Stimulated activated CD8-positive, alpha-beta memory T cell treated with anti-CD3 and anti-CD28 coated beads, Interleukin-4, amount 100 ng/mL, for 4 hours (primary cell): ENCODE data around the gene FBL.
A peak's percentile ranks its signal among the peaks of the same experiment; 100 is the strongest.
"Not testable (repeated sequence)": the region's sequence is repeated elsewhere in the genome, so short reads cannot be mapped to it uniquely, and the experiment has no call there.

ENCODE experiments used
- DNase-seq, 2 donors: peaks; one replicate each; pipeline ENCODE4 v3.0.0-alpha.2; 2020; ENCODE audit warnings: low read depth in 2 of 2, low spot score in 1 of 2

The FBL gene

DNA sequence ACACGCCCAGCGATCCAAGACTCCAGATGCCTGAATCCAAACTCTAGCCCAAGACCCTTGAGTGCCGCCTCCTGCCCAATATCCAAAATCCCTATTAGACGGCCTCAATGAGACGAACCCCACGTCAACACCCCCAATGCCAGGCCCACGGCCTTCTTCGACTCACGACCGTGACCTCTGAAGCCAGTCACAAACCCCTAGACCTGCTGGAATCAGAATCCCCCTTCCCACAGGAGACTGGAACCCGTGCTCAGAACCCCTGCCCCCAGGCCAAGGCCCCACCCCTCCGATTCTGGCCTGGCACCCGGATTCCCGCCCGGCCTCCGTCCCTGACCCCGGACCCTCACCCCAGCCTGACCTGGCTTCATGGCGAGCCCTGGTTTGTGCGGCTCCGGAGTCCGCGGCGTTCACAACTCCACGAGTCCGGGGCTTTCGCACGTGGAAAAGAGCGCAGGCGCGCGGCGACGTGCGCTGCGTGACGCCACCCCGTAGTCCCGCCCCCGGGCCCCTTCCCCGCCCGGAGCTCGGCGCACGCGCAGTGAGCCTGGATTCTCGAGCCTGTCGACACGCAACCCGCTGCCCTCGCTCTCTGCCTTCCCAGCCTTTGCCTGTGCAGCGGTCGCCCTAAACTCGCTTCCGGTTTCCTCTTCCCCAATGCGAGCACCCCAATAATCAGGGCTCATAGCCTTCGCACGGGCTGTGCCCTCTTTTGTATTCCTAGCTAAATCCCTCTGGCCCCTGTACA lies at the start of gene FBL:
FBL (minus strand) TSS at position 447 of the 745 bp plus-strand sequence; CDS start at position 368, 79 bp downstream.
- DNase-seq, result peak; percentile 95 to 96

DNA sequence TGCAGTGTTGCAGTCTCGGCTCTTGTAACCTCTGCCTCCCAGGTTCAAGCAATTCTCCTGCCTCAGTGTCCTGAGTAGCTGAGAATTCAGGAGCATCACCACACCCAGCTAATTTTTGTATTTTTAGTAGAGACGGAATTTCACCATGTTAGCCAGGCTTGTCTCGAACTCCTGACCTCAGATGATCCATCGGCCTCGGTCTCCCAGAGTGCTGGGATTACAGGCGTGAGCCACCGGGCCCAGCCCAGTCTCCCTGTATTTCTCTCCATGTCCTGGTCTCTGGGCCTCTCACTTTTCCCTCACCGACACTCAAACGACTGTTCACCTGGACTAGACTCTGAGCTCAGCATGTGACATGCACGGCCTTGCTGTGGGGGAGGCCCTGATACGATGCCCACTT lies 48.9 kb upstream of the FBL start:
- not testable (repeated sequence) for DNase-seq

DNA sequence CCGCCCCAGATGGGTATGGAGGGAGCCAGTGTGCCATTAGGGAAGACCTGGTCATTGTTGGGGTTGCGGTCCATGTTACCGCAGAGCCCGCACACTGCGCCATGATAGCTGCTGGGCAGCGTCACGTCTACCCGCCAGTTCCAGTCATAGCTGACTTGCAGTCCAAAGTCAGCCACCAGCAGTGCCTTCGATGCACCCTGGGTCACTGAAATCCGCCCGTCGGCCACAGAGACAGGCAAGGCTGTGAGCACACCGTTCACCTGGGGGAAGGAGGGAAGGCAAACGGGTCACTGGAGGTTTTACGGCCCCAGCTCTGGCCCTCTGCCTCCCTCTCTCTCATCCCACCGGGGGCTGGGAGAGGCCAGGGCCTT lies 48.0 kb upstream of the FBL start:
- DNase-seq, result not testable (repeated sequence)

DNA sequence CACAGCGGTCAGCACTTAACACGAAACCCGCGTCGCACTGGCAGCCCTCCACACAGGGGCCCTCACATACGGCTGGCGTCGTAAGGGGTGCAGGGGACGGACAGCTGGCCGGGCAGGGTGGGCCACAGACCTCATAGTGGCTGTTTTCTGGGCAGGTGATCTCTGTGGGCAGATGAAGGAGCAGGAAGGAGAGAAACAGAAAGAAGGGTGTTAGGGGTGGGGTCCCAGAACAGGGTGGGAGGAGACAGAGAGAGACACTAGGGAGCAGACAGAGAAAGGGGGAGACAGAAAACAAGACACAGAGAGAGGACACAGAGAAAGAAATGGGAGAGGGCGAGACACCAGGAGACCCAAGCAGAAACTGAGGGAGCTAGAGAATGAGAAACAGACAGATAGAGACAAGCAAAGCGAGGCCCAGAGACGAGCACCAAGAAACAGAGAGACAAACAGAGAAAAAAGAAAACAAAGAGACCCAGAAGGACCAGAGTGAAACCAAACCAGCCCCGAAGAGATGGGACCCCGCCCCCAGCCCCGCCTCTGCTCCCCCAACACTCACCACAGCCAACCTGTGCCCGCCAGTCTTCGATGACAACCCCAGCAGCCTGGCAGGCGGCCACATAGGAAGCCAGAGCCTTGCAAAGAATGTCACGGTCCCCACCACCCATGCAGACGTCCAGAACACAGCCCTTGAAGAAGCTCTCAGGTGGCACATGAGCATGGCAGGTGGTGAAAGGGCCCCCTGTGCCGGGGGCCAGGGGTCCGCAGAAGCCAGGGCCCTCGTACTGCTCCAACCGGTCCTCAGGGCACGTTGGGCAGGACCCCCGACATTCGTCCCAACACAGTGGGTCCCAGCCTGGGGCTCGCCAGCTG lies 47.4 kb upstream of the FBL start:
- DNase-seq, result peak in 1 of 2 donors; percentile 72

DNA sequence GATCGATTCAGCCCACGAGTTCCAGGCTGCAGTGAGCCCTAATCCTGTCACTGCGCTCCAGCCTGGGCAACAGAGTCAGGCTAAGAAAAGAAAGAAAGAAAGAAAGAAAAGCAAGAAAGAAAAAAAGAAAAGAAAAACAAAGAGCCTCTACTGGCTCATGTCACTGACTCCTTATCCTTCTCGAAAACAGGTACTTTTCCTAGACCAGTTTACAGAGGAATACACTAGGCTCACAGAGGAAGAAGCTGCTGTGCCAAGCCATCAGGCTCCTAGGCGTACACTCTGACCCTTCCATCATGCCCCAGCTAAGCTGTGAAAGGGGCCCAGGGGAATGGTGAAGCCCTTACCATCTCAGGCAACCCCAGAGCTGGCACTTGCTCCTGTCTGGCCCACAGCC lies 46.3 kb upstream of the FBL start:
- not testable (repeated sequence) for DNase-seq

DNA sequence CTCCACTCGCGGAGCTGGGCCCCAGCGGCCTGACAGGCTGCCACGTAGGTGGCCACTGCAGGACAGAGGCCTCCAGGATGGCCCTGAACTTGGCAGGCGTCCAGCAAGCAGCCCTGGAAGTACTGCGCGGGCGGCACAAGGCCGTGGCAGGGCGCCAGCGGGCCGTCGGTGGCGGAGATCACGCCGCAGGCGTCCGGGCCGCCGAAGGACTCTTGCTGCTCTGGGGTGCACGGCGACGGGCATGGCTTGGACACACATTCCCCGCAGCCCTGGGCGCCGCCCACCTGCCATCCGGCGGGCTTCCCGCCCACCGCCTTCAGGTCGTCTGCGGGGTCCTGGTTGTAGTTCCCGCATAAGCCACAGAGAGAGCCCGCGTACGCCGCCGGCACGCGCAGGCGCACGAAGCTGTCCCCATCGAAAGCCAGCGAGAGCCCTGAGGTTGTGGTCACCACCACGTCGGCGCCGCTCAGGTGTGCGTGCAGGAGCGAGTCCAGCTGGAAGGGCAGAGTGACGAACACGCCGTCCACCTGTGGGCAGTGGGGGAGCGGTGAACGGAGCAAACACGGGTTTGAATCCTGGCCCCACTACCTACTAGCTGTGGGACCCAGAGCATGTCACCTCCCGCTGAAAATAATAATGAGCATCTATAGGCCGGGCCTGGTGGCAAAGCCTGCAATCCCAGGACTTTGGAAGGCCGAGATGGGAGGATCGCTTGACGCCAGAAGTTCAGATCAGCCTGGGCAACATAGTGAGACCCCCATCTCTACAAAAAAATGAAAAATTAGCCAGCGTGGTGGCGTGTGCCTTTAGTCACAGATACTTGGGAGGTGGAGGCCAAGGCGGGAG lies 45.7 kb upstream of the FBL start:
- not testable (repeated sequence) for DNase-seq

DNA sequence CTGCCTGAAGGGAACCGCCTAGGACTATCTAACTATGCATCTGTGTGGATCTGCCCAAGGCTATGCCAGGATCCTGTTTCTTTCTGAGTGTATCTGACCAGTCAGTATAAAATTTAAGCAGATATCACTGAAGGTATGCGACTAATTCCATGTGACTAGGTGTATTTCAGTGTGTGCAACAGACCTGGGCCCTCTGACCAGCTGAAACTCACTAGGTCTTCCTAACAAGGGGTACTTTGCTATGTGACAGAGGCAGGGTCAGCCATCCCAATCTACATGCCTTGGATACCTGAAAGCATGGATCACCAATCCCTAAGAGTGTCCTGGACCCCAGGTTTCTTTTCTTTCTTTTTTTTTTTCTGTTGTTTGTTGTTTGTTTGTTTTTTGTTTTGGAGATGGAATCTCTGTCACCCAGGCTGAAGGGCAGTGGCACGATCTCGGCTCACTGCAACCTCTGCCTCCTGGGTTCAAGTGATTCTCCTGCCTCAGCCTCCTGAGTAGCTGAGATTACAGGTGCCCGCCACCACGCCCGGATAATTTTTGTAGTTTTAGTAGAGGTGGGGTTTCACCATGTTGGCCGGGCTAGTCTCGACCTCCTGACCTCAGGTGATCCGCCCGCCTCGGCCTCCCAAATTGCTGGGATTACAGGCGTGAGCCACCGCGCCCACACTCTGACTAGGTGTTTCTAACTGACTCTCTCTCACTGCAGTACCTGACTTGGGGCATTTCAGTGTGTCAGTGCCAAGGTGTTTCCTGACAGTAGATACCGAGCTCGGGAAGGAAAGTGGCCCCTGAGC lies 44.8 kb upstream of the FBL start:
- DNase-seq, result no peak

DNA sequence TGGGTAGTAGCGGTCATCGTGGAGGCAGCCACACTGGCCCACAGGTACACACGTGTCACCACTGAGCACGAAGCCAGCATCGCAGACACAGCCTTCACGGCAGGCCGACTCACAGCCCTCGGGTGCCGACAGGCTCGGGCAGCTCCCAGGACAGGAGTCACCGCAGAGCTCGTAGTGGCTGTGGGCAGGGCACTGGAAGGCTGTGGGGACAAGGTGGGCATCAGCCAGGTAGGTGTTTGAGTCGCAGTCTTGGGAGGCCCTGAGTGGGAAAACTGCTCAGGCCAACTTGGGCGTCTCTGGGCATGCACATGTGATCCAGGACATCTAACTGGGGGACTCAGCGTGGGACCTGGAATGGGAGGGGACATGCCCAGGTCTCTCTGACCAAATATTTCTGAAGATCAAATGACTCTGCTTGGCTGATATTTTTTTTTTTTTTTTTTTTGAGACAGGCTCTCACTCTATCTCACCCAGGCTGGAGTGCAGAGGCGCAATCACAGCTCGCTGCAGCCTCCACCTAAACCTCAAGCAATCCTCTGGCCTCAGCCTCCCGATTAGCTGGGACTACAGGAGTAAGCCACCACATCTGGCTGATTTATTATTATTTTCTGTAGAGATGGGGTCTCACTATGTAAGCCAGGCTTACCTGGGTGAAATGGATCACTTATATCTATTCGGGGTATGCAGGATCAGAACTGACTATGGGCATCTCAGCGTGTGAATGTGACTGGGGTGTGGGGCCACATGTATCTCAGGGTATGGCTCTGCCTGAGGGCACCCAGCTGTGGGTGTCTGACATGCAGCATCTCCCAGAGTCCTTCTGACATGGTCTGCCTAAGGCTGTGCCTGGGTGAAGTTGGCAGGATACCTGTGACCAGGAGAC lies 43.9 kb upstream of the FBL start:
- DNase-seq, result not testable (repeated sequence)

DNA sequence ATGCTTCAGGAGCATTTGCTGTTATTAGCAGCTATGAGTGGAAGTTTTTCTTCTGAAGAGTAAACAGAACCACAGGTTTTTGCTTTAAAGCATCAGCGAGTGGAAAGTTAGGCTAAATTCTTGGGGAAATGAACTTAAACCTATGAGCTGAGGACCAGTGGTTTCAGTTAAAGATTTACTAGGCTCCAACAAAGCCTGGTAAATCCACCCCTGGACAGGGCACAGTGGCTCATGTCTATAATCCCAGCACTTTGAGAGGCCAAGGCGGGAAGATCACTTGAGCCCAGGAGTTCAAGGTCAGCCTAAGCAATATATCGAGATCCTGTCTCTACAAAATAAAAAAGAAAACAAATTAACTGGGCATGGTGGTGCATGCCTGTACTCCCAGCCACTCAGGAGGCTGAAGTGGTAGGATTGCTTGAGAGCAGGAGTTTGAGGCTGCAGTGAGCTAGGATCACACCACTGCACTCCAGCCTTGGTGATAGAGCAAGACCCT lies 41.3 kb upstream of the FBL start:
- DNase-seq, result not testable (repeated sequence)

DNA sequence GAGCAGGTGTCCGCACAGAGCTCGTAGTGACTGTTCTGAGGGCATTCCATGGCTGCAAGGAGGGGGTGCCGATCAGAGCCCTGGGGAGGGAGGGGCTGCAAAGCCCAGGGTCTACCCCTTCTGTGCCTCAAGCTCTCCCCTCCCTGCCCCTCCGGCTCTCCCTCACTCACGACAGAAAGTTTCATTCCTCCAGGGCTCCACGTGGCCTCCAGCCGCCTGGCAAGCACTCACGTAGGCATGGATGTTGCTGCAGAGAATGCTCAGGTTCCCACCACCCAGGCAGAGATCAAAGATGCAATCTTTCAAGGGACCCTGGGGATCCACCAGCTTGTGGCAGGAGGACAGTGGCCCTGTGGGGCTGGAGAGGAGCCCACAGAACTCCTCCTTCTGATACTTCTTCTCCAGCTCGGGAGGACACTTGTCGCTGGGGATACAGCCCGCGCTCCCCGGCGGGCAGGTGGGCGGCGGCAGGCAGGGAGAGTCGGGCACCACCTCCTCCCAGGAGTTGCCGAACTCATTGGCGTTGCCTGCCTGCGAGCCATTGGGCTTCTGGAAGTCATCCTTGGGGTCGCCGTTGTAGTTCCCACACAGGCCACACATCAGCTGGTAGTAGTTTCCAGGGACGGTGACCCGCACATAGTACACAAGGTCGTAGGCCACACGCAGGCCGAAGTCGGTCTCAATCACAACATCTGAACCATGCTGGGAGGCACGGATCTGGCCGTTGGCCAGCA lies 39.8 kb upstream of the FBL start:
- not testable (repeated sequence) for DNase-seq

DNA sequence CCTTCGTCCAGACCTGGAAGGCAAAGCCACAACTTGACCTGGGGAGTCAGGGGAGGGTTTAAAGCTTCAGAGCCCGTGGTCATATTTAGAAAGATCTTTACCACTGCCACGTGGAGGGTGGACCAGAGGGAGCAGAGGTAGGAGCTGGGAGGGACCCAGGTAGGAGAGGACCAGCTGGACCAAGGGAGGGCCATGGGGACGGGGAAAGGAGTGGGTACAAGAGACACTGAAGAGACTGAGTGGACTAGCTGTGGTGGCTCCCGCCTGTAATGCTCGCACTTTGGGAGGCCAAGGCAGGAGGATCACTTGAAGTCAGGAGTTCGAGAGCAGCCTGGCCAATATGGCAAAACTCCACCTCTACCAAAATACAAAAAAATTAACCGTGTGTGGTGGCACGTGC lies 38.5 kb upstream of the FBL start:
- not testable (repeated sequence) for DNase-seq

DNA sequence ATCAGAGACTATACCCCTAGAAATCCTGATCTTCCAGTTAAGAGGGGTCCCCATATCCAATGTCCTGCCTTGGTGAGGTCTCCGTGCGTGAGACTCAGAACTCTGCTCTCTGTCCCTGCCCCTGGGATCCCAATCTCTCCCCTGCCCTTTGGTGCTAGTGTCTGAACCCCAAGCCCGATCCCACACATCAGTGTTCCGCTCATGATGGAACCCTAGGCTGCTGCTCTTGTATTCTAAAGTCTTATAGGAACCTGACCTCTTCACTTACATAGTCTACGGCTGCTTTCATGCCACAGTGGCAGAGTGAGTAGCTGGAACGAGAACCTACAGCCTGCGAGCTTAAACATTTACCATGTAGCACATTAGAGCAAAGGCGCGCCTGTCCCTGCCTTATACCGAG lies 36.5 kb upstream of the FBL start:
- not testable (repeated sequence) for DNase-seq

DNA sequence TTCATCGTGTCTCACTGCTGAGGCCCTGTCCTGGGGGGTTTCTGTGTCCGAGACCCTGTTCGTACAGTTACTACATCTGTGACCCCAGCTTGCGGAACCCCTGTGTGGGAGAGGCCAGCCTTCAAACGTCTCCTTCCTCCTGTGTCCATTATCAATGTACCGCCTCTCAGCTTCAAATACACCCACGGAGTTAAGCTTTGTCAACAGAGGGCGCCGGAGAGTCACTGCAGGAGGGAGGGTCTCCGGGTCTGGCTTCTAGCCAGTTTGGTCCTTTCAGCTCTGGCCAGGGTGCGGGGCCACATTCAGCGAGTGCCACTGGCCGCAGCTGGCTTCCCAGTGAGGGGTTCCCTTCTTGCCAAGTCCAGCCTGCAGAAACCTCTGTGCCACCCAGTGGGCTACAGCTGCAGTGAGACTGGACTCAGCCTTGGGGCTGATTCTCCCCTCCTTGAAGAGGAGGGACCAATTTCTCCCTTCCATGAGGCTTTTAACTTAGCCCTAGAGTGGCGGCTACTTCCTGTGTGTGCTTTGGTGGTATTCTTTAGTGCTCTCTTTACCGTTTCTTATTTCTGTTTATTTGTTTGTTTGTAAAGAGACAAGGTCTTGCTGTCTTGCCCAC lies 35.4 kb upstream of the FBL start:
- DNase-seq, result not testable (repeated sequence)

DNA sequence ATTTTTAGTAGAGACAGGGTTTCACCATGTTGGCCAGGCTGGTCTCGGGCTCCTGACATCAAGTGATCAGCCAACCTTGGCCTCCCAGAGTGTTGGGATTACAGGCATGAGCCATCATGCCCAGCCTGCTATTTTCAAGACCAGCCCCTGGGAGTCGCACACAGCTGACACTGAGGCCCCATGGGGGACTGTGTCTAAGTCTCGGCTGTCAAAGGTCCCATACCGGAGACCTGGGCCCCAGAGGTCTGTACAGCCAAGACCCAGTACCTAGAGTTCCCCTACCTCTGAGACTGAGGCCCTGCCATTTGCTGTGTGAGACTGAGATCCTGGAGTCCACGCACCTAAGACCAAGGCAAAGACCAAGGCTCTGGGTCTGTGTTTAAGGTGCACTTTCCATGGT lies 34.1 kb upstream of the FBL start:
- DNase-seq, result not testable (repeated sequence)

DNA sequence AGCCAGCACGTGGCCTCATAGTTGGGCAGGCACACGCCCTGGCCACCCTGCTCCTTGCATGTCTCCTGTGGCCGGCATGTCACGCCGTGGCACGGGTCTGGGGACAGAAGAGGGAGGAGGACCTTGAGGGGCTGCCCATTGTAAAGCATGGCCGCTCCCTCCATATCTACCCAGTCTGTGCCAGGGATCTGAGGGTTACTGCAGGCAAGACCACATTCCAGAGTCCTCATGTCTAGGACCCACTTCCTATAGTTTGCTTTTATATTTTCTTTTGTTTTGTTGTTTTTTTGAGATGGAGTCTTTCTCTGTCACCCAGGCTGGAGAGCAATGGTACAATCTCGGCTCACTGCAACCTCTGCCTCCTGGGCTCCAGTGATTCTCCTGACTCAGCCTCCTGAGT lies 33.6 kb upstream of the FBL start:
- DNase-seq, result not testable (repeated sequence)

DNA sequence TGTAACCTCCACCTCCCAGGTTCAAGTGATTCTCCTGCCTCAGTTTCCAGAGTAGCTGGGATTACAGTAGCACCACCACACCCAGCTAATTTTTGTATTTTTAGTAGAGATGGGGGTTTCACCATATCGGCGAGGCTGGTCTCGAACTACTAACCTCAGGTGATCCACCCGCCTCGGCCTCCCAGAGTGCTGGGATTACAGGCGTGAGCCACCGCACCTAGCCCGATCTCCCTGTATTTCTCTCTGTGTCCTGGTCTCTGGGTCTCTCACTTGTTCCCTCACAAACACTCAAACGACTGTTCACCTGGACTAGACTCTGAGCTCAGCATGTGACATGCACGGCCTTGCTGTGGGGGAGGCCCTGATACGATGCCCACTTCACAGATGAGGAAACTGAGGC lies 32.7 kb upstream of the FBL start:
- DNase-seq, result not testable (repeated sequence)

DNA sequence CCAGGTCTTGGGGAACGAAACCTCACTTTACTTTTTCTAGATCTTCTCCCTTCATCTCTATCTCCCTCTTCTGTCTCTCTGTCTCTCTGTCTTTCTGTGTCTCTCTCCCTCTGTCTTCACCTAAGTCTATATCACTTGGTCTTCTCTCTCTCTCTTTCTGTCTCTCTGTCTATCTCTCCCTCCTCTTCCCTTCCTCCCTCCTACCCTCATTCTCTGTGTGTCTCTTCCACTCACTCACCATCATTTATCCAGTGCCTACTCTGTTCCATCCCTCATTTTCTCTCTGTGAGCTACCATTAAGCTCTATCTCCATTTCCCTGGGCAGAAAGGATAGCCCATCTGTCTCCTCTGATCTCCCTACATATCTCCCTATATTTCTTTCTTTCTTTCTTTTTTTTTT lies 32.2 kb upstream of the FBL start:
- no peak for DNase-seq

DNA sequence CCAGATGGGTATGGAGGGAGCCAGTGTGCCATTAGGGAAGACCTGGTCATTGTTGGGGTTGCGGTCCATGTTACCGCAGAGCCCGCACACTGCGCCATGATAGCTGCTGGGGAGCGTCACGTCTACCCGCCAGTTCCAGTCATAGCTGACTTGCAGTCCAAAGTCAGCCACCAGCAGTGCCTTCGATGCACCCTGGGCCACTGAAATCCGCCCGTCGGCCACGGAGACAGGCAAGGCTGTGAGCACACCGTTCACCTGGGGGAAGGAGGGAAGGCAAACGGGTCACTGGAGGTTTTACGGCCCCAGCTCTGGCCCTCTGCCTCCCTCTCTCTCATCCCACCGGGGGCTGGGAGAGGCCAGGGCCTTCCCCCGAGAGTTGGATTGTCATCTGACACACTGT lies 31.8 kb upstream of the FBL start:
- not testable (repeated sequence) for DNase-seq
